ENCODE measurements around the gene MAML2. TPM values are rescaled to one million over a fixed set of nuclear protein-coding genes. Genes with fewer than 3 reads are reported as not detected.

MAML2 gene
- total and polyA plus RNA-seq, 2 of the 13 experiments (the other 11 are each of a cell fraction or from before 2014, with no cell fraction given), result 2.3 to 25.9 TPM

GRCh38 chr11:96012086-96012824, 330.7 kb downstream of the MAML2 start (continued):
- TF ChIP-seq MLLT10 (CRISPR knock-in tag; IDR thresholded peaks at IDR 0.05) (no peak), MLXIP (CRISPR knock-in tag; IDR thresholded peaks at IDR 0.05; ENCODE audit: borderline replicate concordance) (no peak), RAD21 (CRISPR knock-in tag; IDR thresholded peaks at IDR 0.05) (peak; percentile 88), BCL6 (CRISPR knock-in tag; IDR thresholded peaks at IDR 0.05) (peak; percentile 81), ZNF780A (CRISPR knock-in tag; IDR thresholded peaks at IDR 0.05) (no peak), TIGD3 (CRISPR knock-in tag; IDR thresholded peaks at IDR 0.05; ENCODE audit: borderline replicate concordance) (no peak), ZBTB25 (CRISPR knock-in tag; IDR thresholded peaks at IDR 0.05) (peak; percentile 55; the same call in 1 of the 2 replicates), MBNL3 (CRISPR knock-in tag; conservative IDR thresholded peaks at IDR 0.05) (no peak), ZNF33A (CRISPR knock-in tag; IDR thresholded peaks at IDR 0.05; ENCODE audit: borderline replicate concordance) (no peak), ZNF75D (CRISPR knock-in tag; IDR thresholded peaks at IDR 0.05; ENCODE audit: borderline replicate concordance) (no peak), ZNF232 (CRISPR knock-in tag; IDR thresholded peaks at IDR 0.05; ENCODE audit: borderline replicate concordance) (peak; percentile 66; the same call in 1 of the 2 replicates), ZNF672 (CRISPR knock-in tag; IDR thresholded peaks at IDR 0.05) (no peak), KAT2B (IDR thresholded peaks at IDR 0.05; ENCODE audit: borderline replicate concordance, low read depth, low read length) (no peak), ZBTB4 (CRISPR knock-in tag; IDR thresholded peaks at IDR 0.05; ENCODE audit: borderline replicate concordance) (no peak), MAF1 (CRISPR knock-in tag; IDR thresholded peaks at IDR 0.05; ENCODE audit: borderline replicate concordance) (no peak), RBFOX2 (IDR thresholded peaks at IDR 0.05; ENCODE audit: low read depth, low read length) (no peak; the same call in 1 of the 2 replicates), SP140L (CRISPR knock-in tag; IDR thresholded peaks at IDR 0.05; ENCODE audit: borderline replicate concordance) (0 out of 2 replicates have a peak, but pooled peaks have one; percentile 53), ZNF431 (CRISPR knock-in tag; IDR thresholded peaks at IDR 0.05; ENCODE audit: borderline replicate concordance, low read depth) (peak; percentile 92; the same call in 1 of the 2 replicates), ZNF615 (CRISPR knock-in tag; IDR thresholded peaks at IDR 0.05; ENCODE audit: borderline replicate concordance) (no peak), ZFP36 (IDR thresholded peaks at IDR 0.05; ENCODE audit: borderline replicate concordance, low read depth, low read length, partially characterized antibody) (no peak), SP2 (CRISPR knock-in tag; IDR thresholded peaks at IDR 0.05) (no peak)
